NCI-H69 (cell line): ENCODE results near the gene TCHHL1.
A peak's percentile ranks its signal among the peaks of the same experiment; 100 is the strongest.
"Not testable (repeated sequence)": the region's sequence is repeated elsewhere in the genome, so short reads cannot be mapped to it uniquely, and the experiment has no call there.

Source experiments
- DNase-seq: peaks from one replicate; lab custom pipeline; 2025; lab: John Stamatoyannopoulos, UW

The TCHHL1 gene

DNA sequence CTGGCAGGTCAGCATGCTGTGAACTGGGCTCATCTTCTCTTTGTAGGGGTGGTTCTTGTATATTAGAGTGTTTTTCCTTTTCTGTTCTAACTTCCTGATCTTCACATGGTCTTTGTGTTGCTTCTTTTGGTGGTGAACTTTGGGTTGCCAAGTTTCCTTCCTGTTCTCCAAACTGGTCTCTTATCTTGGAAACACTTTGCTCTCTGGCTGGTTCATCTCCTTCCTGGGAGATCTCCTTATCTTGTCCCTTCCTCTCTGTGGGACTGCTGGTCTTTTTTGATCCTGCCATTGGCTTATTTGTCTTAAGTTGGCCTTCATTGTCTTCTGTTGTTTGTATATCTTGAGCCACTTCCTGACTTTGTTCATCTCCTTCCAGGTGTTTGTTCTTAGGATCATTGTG is 2.1 kb downstream of the TCHHL1 start:
- DNase-seq: no peak

DNA sequence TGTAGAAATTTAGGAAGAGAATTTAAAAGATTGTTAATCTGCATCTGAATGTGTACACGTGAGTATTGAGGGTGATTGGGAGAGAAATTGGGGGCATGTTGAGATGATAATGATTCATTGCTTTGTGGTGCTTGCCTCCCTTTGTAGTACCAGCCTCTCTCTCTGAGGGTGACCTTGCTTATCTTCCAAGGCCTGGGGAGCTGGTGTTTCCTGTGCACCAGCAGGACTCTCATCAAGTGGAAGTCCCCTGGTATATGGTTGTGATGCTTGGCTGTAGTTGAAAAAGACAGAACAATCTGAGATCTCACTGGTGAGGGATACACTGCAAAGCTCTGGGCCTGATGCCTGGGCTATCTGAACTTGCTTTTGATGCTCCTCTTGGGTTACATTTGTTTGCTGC is 4.0 kb downstream of the TCHHL1 start:
- DNase-seq: no peak

DNA sequence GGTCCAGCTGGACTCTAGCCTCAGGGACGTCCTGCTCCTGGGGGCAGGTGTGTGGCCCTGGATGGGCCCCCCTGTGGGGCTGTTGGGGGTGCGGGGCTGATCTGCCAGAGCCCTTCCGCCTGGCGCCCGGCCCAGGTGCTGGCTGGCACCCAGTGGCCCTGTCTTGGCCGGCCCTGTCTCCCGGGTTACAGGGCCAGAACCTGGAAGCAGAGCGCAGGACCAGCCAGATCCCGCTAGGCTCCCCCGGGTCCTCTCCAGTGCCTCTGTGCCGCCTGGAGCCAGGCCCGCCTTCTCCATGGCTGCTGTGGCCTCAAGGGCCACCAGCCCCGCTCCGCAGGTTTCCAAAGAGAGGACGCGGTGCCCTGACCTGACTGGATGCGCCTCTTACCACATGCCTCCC is 7.8 kb downstream of the TCHHL1 start:
- not testable (repeated sequence) for DNase-seq

DNA sequence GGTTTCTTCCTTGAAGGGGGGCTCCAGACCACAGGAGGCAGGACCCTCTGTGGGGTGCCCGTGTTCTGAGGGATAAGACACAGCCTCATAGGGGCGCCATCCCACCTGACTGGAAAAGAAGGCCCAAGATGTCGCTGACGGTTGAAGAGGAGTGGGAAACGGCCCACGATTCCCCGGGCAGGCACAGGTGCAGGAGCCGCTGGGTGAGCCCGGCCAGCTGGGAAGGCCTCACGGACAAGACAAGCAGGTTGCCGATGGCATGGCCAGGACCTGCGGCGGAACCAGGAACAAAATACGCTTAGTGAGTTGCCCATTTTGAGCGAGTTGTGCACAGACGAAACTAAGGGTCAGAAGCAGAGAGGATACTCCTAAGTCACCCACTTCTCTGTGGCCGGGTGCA is 8.4 kb downstream of the TCHHL1 start:
- not testable (repeated sequence) for DNase-seq

DNA sequence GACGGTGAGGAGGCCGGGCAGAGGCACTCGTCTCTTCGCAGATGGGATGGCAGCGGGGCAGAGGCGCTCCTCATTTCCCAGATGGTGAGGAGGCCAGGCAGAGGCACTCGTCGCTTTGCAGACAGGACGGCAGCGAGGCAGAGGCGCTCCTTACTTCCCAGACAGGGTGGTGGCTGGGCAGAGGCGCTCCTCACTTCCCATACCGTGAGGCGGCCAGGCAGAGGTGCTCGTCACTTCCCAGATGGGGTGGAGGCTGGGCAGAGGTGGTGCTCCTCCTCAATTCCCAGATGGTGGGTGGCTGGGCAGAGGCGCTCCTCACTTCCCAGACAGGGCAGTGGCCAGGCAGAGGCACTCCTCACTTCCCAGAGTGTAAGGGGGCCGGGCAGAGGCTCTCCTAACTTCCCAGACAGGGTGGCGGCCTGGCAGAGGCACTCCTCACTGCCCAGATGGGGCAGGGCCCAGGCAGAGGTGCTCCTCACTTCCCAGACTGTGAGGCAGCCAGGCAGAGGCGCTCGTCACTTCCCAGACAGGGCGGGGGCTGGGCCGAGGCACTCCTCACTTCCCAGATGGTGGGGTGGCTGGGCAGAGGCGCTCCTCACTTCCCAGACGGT is 9.9 kb downstream of the TCHHL1 start:
- no peak for DNase-seq

DNA sequence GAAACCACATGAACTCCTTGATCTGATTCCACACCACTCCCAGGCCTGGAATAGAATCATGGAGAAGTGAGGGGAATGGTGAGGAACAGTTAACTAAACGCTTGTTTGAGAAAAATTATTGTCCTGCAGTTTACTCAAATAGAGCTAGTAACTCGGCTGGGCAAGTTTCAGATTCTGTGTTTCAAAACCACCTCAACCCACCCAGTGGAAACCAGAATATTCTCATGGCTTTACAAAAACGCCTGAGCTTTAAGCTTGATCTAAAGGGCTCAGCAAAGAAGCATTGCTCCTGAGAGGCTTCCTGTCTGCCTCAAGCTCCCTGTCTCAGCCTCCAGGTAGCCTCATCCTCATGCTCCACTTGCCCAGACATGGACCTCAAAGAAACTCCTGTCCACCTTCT is 16.6 kb downstream of the TCHHL1 start:
- DNase-seq: no peak

DNA sequence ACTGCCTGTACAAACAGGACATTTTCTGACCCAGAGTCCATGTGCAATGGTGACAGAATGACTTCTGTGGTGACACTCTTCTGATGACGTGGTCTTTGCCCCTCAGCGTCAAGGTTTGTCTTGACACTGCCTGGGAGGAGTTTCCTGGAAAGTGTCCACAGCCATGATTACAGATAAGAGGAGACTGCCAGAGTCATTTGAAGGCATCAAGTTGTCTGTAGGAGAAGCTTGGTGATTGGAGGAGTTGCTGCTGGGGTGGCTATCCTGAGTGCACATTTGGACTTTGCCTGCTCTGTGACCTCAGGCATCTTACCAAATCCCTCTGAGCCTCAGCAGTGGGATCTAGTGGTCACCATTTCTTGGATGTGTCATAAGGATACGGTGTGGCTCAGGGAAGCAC is 17.7 kb downstream of the TCHHL1 start:
- DNase-seq: no peak

DNA sequence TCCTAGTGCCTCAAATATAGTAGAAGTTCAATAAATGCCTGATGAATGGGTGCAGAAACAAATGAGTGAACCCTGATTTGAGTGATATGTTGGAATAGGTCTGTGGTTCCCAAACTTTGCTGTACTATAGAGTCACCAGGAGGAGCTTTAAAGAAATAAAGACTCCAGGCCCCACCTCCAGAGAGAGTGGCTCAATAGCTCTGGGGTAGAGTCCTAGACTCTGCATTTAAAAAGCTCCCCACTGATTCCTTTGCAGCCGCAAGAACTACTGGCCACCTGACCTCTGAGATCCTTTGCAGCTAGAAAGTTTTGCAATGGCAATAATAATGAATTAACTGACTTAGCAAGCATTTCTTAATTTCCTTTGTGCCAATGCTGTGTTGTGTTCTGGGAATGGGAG is 20.9 kb downstream of the TCHHL1 start:
- DNase-seq: no peak

DNA sequence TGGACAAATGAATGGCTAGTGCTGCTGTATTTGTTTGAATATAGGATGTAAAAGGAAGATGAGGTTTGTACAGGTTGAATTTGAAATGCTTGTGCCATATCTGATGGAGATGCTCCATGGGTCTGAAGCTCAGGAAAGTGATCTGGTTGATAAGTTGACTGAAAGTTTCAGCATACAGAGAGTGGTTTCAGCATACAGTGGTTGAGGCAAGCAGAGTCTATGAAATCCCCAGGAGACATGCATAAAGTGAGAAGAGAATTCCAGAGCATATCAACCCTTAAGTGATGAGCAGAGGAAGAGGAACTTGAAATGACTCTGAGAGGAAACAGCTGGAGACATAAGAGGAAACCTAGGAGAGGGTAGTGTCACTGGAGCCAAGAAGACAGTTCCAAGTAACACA is 21.7 kb downstream of the TCHHL1 start:
- no peak for DNase-seq

DNA sequence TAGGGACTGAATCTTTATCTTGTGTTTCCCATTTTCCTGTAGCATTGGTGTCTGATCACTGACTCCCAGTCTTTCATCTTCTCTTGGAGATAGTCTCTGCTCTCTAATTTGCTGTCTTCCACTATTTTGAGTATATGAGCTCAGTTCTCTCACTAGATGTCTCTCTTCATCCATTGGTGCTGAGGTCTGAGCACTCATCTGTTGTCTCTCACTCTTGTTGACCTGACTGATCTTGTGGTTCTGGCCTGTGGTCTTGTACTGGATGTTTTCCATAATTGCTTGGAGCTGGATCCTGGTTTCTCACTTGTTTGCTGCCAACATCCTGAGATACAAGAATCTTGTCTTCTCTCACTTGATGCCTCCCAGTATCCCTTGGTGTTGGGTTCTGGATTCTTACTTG is 26.9 kb downstream of the TCHHL1 start:
- DNase-seq: no peak

DNA sequence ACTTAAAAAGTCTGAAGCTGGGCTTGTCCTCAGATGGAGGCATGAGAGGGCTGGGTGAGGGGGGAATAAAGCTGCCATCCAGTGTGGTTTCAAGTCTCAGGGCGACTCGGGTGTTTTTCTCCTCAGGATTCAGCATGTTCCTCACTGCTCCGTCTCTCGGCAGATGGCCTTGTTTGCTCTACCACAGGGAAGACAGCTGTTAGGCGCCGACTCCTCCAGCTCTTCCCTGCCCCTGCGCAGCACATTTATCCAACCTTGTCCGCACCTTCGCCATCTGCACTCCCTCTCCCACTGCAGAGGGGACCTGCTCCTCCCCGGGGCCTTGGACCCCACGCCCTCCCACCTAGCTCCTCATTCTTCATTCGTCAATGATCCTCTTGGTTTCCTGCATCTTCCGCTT is 35.5 kb downstream of the TCHHL1 start:
- DNase-seq: peak; percentile 98

DNA sequence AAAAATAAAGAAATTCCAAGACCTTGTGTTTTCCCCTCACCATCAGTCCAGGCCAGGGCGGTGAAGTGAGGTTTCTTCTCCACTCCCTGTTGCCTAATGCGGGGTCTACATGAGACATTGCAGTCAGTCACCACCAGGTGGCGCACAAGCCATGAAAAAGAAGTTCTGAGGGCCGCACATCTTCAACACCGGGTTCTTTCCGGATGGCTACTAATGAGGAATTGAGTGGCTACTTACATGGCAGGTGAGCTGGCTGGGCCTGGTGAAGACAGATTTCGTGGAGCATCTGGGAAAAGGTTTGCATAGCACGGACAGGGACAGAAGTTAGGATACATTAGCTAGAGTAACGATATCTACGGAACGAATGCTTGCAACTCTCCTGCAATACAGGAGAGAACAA is 36.3 kb downstream of the TCHHL1 start:
- peak; percentile 95 for DNase-seq

DNA sequence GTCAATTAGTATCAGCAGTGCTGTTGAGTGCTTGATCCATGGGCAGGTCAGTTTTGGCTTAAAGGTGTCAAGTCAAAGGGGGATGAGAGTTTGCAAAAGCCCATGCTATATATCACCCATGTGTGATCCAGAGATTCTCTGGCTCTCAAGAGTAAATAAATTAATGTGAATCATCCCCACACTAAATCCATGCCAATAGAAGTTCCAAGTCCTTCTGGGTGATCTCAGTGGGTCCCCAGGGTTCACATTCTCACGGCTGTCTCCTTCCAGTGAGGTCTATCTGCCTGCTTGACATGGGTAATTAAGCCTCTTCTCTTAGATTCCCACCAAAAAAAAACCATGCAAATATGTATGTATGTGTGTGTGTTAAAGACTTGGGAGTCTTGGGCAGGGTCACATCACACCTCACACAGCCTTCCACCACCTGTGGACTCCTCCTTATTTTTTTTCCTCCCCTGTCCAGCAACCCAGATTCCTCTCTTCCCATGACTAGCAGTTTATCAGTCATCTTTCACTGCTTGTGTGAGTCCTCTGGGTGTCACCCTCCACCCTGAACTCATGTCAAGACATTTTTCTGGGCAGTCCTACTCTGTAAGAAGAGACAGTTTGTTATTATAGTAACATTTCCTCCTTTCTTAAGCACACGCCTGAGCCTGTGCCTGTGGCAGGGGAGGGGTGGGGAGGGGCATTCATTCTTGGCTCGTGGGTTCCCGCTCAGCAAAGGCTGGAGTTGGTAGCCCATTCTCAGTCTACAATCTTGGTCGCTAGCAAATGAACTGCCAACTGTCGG is 37.8 kb downstream of the TCHHL1 start:
- DNase-seq: peak; percentile 21

DNA sequence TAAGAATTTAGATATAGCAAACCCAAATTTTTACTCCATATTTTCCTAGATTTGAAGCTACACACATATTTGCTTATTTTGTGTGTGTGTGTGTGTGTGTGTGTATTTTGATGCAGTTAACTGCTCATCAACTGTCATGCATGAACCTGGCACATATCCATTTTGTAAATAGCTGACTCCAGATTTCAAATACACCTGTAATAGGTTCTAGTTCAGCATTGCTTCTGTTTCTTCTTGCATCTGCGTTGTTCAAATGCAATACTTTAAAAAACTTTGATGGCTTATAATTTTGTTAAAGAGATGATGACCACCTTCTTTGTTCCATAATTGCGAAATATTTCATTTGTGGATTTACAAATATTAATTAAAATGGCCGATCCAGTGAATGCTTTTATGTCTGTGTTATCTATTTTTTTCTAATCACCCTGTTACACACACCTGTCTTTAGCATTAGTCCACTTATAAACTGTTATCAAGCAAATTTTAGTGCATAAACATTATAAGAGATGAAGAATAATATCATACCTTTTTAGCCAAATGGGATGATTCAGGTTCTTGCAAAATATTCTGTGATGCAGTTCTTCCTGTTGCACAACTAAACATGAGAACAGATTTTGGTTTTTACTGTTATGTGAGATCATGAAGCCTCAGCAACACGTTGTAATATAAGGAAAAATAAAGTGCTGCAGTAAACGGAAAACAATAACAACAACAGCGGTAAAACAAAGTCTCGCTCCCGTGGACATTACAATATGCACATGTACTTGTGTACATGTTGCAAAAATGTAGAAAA is 39.4 kb downstream of the TCHHL1 start:
- peak; percentile 61 for DNase-seq

DNA sequence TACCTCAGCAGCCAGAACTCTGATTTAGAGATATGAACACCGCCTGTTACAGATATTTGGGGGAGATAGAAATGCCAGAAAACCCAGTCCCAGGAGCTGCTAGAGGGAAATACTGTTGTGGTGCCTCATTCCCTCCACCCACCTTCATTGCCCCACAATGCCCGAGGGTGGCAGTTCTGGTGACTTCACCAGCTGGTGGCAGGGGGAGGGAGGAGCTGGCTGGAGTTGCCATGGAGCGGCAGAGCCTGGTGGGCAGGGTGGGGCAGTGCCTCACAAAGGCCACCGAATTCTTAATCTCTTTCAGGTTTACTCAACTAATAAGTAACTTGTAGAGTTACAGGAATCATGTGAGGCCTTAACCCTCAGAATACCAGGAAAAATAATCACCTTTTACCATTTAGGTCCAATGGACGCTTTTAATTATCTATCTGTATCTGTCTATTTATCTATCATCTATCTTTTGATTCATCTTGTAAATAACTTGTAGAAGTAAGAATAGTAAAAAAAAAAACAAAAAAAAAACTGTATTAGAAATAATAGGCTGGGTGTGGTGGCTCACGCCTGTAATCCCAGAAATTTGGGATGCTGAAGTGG is 40.4 kb downstream of the TCHHL1 start:
- peak; percentile 97 for DNase-seq

DNA sequence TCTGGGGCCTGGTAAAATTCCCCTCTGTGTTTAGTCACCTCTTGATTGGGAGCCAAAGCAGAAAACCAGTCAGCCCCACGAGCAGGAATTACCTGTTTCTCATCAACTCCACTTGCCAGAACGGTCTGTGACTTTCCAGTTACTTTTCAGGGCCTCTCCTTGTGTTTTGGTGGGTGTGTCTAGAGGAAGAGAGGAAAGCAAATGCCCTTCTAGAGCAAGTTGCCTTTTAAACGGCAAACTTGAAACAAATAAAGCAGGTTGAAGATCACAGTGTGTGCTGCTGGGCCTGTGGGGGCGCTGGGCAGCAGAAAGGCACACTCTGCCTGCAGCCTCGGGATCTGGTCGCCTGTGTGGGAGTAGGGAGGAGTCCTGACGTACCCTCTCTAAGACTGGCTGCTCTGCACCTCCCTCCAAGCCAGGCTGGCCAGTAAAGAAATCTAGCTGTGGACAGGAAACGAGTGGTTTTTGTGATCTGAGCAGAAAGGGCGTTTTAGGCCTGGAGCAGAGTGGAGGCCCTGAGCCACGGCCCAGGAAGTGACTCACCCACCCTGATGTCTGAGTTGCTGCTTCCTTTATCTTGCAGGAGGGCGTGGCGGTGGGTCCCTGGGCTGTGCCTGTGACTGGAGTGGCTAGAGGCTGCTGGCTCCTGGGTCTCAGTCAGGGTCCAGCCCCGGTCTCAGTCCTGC is 41.0 kb downstream of the TCHHL1 start:
- peak; percentile 97 for DNase-seq

DNA sequence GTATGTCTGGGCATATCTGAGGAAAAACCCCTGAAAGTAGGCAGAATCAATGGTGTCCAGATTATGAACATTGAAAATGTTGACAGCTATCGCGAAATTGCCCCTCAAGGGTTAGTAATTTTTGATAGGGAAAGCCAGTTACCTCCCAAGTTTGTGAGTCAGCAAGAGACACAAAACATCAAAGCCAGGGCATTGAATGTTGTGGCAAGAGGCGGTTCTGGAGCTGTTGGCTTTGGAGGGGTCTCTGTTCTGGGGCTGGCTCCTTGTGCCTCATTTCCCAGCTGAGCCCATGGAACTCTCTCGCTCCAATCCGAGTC is 41.5 kb downstream of the TCHHL1 start:
- DNase-seq: no peak

DNA sequence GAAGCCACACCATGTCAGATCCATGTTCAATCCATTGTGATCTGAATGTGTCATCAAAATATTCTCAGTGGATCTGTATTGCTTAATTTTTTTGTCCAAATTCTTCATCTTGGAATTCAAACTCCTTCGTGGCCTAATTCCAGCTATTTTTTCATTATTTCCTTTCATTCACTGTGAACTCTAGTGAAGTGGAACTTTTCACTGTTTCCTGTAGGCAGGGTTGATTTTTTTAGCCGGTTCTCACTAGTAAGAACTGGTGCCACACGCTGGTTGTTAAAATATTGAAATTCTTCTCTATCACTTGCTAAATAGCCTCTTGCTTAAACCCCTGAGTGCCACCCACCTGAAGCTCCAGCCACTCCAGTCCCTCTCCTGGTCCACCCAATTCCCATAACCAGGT is 44.5 kb downstream of the TCHHL1 start:
- DNase-seq: no peak

DNA sequence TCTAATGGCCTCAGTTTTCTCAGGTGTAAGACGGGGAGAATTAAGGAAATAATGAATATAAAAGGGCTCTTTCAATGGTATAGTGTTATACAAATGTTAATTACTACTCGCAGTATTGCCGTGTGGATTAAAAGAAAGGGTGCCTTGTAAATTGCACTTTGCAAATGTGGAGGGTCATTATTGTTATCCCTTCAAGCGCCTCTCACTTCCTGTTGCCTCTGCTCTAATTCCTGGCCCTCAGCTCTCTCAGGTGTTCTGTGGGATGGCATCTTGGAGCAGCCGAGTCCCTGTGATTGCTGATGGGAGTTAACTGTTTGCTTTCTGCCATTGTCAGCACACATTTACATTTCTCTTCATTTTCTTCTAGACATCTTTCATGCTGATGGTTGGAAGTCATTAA is 45.0 kb downstream of the TCHHL1 start:
- peak; percentile 52 for DNase-seq

DNA sequence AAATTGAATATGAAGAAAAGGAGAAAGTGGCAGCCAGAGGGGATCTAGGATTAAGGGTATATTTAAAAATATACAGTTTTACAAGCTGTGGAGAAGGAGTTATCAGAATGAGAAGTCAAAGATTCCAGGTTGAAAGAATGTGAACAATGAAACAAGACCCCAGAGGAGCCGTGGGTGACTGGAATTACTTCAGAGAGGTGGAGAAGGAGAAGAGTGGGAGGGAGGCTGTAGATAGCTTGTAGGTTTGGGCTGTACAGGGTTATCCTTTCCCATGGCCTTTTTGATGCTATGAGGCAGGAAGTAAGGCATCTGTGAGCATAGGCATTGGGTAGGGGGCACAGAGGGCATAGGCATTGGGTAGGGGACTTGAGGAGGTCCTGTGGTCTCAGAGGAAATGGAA is 46.8 kb downstream of the TCHHL1 start:
- no peak for DNase-seq

DNA sequence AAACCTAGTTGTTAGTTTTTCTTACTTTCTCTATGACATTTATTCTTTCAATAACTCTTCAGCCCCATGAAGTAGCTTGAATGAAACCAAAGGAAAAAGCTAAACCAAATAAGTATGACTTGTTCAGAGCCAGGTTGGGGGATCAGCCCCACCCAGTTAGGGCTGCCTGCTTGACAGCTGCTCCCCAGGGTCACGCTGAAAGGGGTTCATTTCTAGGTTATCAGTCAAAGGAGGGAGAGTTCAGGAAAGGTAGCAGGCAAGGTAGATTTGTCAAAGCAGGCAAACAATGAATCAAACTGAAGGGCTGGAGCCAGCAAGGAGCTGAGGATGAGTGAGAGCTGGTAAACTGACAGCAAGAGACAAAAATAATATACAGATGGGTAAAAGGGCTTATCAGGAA is 49.0 kb downstream of the TCHHL1 start:
- DNase-seq: no peak

DNA sequence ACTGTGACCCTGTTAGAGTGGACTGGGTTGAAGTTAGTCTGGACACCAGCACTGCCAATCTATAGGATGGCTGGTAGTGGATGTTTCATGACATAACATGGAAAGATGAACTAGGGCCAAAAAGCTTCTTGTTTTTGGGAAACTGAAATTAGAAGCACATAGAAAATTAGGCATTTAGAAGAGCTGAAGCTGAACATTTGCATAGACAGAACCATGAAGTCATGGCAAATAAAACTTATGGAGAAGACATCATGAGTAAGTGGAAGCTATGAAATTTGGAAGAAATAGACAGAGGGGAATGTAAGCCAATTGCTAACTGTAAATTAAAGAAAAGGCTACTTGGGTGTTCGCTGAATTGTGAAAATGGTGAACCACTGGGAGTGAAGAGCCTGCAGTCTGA is 49.4 kb downstream of the TCHHL1 start:
- no peak for DNase-seq
